Gastrocnemius medialis (tissue), 4 donors: ENCODE measurements around the gene MAP3K13.

Experiments
- POLR2A ChIP-seq, 2 donors: fragments of 450-650 bp; IDR thresholded peaks; one replicate each; pipeline ENCODE4 v1.6.1; 2017; ENCODE audit warnings: antibody characterized with exemption in 2 of 2, mild to moderate bottlenecking in 2 of 2, moderate library complexity in 2 of 2
- TF ChIP-seq, protein P1 (sequence below), 5 experiments: fragments of 450-650 bp in 3 of 5; fragments of 200-600 bp in 2 of 5; sonication (generic) in 2 of 5; IDR thresholded peaks in 4 of 5; conservative IDR thresholded peaks in 1 of 5; 1 replicate in 4 of 5; 2 replicates in 1 of 5; pipeline ENCODE4 v1.5.1; 2016 to 2019; ENCODE audit warnings: antibody characterized with exemption in 5 of 5, mild to moderate bottlenecking in 3 of 5, moderate library complexity in 3 of 5

DNA sequence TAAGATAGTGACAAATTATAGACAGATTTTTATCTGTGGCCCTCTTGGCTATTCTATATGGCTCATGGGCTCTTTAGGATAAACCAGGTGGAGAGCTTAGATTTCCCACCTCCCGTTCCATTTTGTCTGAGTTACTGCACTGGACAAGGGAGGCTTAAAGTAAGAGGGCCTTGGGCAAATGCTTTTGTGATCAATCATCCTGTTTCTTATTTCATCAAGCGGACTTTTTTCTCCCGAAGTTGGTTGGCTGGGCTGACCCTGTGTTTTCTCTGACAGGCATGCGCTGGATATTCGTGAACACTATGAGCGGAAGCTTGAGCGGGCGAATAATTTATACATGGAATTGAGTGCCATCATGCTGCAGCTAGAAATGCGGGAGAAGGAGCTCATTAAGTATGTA is 102.5 kb downstream of the MAP3K13 start:
- no peak for TF ChIP-seq POLR2A (IDR thresholded peaks at IDR 0.05)
- TF ChIP-seq, protein P1, sequence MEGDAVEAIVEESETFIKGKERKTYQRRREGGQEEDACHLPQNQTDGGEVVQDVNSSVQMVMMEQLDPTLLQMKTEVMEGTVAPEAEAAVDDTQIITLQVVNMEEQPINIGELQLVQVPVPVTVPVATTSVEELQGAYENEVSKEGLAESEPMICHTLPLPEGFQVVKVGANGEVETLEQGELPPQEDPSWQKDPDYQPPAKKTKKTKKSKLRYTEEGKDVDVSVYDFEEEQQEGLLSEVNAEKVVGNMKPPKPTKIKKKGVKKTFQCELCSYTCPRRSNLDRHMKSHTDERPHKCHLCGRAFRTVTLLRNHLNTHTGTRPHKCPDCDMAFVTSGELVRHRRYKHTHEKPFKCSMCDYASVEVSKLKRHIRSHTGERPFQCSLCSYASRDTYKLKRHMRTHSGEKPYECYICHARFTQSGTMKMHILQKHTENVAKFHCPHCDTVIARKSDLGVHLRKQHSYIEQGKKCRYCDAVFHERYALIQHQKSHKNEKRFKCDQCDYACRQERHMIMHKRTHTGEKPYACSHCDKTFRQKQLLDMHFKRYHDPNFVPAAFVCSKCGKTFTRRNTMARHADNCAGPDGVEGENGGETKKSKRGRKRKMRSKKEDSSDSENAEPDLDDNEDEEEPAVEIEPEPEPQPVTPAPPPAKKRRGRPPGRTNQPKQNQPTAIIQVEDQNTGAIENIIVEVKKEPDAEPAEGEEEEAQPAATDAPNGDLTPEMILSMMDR (IDR thresholded peaks at IDR 0.05 in 4 of 5, conservative IDR thresholded peaks at IDR 0.05 in 1 of 5) = no peak
